MCF 10A (cell line): Measurements from ENCODE around the gene RNF208. TPM values are rescaled to one million over a fixed set of nuclear protein-coding genes. Genes with fewer than 3 reads are reported as not detected.

Source experiments
- BruUV-seq: library from RNA; stranded (reverse); fragments of 400-500 nt; replicated peaks from 2 replicates; lab custom pipeline; 2021; lab: Mats Ljungman, UMichigan
- CTCF ChIA-PET: fragments of 300-600 bp; sonication (Branson Sonifier 250); formaldehyde crosslinking; extraction: SDS; loops from one replicate; lab custom pipeline; 2021; ENCODE audit warnings: antibody characterized with exemption, inconsistent platforms; lab: Yijun Ruan, JAX
- POLR2A ChIA-PET: fragments of 300-600, 350-650 bp; sonication (Branson Sonifier 250); formaldehyde crosslinking; extraction: SDS; loops from one replicate; lab custom pipeline; 2020; ENCODE audit warnings: antibody characterized with exemption, inconsistent platforms; lab: Yijun Ruan, JAX
- DNase-seq: peaks from one replicate; pipeline ENCODE4 v3.0.0-alpha.2; 2018; ENCODE audit not compliant: unreplicated experiment
- H3K27ac Mint-ChIP-seq: one replicate; pipeline ENCODE4 v1.8.0; 2022; ENCODE audit warnings: mild to moderate bottlenecking, low read depth, mixed read lengths; ENCODE audit not compliant: unreplicated experiment
- H3K27me3 Mint-ChIP-seq: one replicate; pipeline ENCODE4 v1.8.0; 2022; ENCODE audit warnings: mixed read lengths; ENCODE audit not compliant: insufficient read depth, unreplicated experiment
- H3K36me3 Mint-ChIP-seq: one replicate; pipeline ENCODE4 v1.8.0; 2022; ENCODE audit warnings: mild to moderate bottlenecking, moderate library complexity, mixed read lengths; ENCODE audit not compliant: insufficient read depth, unreplicated experiment
- H3K4me1 Mint-ChIP-seq: one replicate; pipeline ENCODE4 v1.8.0; 2022; ENCODE audit warnings: mixed read lengths; ENCODE audit not compliant: insufficient read depth, unreplicated experiment
- H3K4me3 Mint-ChIP-seq: one replicate; pipeline ENCODE4 v1.8.0; 2022; ENCODE audit warnings: mild to moderate bottlenecking, moderate library complexity, mixed read lengths; ENCODE audit not compliant: unreplicated experiment
- H3K9me3 Mint-ChIP-seq: one replicate; pipeline ENCODE4 v1.8.0; 2022; ENCODE audit warnings: mixed read lengths; ENCODE audit not compliant: unreplicated experiment
- CTCF ChIP-seq: fragments of 200-600 bp; IDR thresholded peaks from one replicate; pipeline ENCODE4 v1.8.0; 2022; ENCODE audit warnings: antibody characterized with exemption, mild to moderate bottlenecking; ENCODE audit not compliant: unreplicated experiment
- intact Hi-C: fragments of 100-400 bp; cut with micrococcal nuclease; formaldehyde crosslinking; loops from 2 replicates; pipeline ENCODE4 v1.14.1; 2022
- total RNA-seq: library from RNA; stranded (reverse); gene quantifications from 2 replicates; pipeline ENCODE4 v1.2.3, GENCODE V29; 2022

RNF208 gene
- total RNA-seq, 1 experiment from 2014 or later: 2.5 TPM

- Mint-ChIP-seq H3K4me3 (no peak overlapping the region), H3K36me3 (peaks cover 6% of the 10 kb centered on the region), H3K27me3 (no peaks in the 10 kb centered on the region), H3K9me3 (no peaks in the 10 kb centered on the region), H3K4me1 (no peaks in the 10 kb centered on the region), H3K27ac (no peak overlapping the region)
- intact Hi-C loops: loop anchor here (10.0 kb wide), 1 partner anchor 51 kb away; the partner anchor contains the start of genes CYSRT1, RNF208 and RNF224
- no peak for DNase-seq
- ChIA-PET POLR2A (interaction anchor here (0.6 to 1.1 kb wide), 2 partner anchors 44 to 90 kb away, joined by 3 to 4 read pairs; no protein-coding TSS in a partner anchor), CTCF (interaction anchor here (0.7 kb wide), 2 partner anchors 34 to 732 kb away, joined by 3 read pairs; no protein-coding TSS in a partner anchor)
- no peak for TF ChIP-seq CTCF
- BruUV-seq: no TSS peak
These were observed 48.0 kb downstream of the RNF208 start for GRCh38 chr9:137173796-137174664.

GRCh38 chr9:137172901-137173795 is 48.9 kb downstream of the RNF208 start:
- POLR2A ChIA-PET: interaction anchor here (0.6 to 1.1 kb wide), 4 partner anchors 44 to 268 kb away, joined by 3 read pairs; partner anchors contain the start of gene ENTPD8
- no peak for TF ChIP-seq CTCF
- CTCF ChIA-PET: interaction anchor here (0.7 kb wide), 1 partner anchor 732 kb away, joined by 3 read pairs; no protein-coding TSS in a partner anchor
- H3K4me3 Mint-ChIP-seq: no peak overlapping the region
- no peak for DNase-seq
- BruUV-seq: no TSS peak
- no peaks in the 10 kb centered on the region for H3K9me3 Mint-ChIP-seq
- H3K27me3 Mint-ChIP-seq: no peaks in the 10 kb centered on the region
- no peak overlapping the region for H3K27ac Mint-ChIP-seq
- peaks cover 1% of the 10 kb centered on the region for H3K36me3 Mint-ChIP-seq
- no peaks in the 10 kb centered on the region for H3K4me1 Mint-ChIP-seq
- intact Hi-C loops: loop anchor here (10.0 kb wide), 1 partner anchor 52 kb away; the partner anchor contains the start of genes CYSRT1, RNF208 and RNF224

- POLR2A ChIA-PET: interaction anchor here (0.7 kb wide), 1 partner anchor 18 kb away, joined by 3 read pairs; the partner anchor contains the start of genes ANAPC2 and SSNA1
- no peak overlapping the region for H3K27ac Mint-ChIP-seq
- CTCF ChIA-PET: interaction anchor here (0.6 to 0.9 kb wide), 4 partner anchors 24 to 92 kb away, joined by 3 to 4 read pairs (median 3); partner anchors contain the start of gene RNF224
- H3K9me3 Mint-ChIP-seq: no peaks in the 10 kb centered on the region
- BruUV-seq: no TSS peak
- no peak for TF ChIP-seq CTCF
- no peak for DNase-seq
- no peaks in the 10 kb centered on the region for H3K36me3 Mint-ChIP-seq
- no peak overlapping the region for H3K4me3 Mint-ChIP-seq
- no peaks in the 10 kb centered on the region for H3K4me1 Mint-ChIP-seq
- intact Hi-C loops: loop anchor here (10.0 kb wide), 1 partner anchor 53 kb away; the partner anchor contains the start of genes CYSRT1, RNF208 and RNF224
- peaks cover 9% of the 10 kb centered on the region for H3K27me3 Mint-ChIP-seq
These were observed 50.7 kb downstream of the RNF208 start for GRCh38 chr9:137171149-137171900.
